ENCODE measurements around the gene SPATA31D1. TPM values are rescaled to one million over a fixed set of nuclear protein-coding genes. Genes with fewer than 3 reads are reported as not detected.

The SPATA31D1 gene
- total RNA-seq, 1 experiment from 2014 or later = not detected

DNA sequence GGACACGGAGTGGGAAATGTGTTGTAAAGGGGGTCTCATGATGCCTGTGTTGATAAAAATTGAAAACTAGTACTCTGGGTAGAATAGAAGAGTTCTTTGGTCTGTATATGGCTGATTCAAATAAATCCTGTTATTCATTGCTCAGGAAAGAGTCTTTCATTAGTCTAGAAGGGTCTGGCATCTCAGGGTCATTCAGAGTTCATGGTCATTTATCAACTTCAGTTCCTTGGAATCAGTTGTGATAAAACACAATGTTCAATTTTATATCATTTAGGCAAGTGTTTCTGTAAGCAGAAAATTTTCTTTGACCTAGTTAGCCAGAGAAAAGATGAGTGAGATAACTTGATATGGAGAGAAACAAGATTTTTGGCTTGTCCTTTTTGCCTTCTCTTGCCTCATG lies 36.3 kb downstream of the SPATA31D1 start:
- Mint-ChIP-seq H3K9me3 (0 out of 2 replicates have a peak, but pooled peaks cover 7% of the 10 kb centered on the region), H3K4me3 (no peak overlapping the region), H3K36me3 (no peaks in the 10 kb centered on the region), H3K27me3 (ENCODE audit: low read depth) (no peaks in the 10 kb centered on the region), H3K27ac (no peak overlapping the region), H3K4me1 (peaks cover 6% of the 10 kb centered on the region; the same call in 1 of the 2 replicates)
- ATAC-seq (no peak), DNase-seq (ENCODE audit: low spot score) (no peak)
- ChIA-PET POLR2A (no interaction called here), CTCF (no interaction called here)
- no peak for TF ChIP-seq ZNF219 (CRISPR knock-in tag; IDR thresholded peaks at IDR 0.05; ENCODE audit: borderline replicate concordance)

DNA sequence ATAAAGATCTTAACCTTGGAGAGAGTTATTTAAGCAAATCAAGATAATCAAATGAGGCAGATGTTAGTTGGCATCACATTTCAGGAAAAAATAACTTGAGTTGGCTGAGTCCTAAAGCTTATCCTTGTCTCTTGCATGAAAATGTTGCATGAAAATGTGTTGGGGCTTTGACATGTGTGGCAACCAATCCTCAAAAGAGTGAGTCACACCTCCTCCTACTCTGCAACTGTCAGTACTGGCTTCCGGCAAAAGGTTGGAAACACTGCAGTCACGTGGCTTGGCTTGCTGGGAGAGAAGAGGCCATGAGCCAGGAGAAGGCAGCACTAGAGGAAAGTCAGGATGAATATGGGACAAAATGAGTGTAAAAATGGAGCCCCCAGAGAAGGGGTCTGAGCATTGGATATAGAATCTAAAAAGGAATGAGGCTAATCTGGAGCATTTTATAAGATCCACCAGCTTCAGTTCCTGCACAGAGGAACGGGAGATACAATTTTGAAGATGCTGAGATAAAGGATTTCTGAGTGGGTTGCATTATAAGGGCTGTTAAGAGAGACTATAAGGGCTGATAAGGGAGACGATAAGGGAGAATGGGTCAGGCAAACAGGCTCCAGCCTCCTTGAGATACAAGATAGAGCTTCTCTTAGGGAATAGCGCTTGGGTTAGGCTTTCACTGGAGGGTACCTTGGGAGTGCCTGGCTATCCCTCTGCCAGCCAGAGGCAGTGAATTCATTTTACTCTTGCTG lies 43.1 kb downstream of the SPATA31D1 start:
- TF ChIP-seq, protein P1, sequence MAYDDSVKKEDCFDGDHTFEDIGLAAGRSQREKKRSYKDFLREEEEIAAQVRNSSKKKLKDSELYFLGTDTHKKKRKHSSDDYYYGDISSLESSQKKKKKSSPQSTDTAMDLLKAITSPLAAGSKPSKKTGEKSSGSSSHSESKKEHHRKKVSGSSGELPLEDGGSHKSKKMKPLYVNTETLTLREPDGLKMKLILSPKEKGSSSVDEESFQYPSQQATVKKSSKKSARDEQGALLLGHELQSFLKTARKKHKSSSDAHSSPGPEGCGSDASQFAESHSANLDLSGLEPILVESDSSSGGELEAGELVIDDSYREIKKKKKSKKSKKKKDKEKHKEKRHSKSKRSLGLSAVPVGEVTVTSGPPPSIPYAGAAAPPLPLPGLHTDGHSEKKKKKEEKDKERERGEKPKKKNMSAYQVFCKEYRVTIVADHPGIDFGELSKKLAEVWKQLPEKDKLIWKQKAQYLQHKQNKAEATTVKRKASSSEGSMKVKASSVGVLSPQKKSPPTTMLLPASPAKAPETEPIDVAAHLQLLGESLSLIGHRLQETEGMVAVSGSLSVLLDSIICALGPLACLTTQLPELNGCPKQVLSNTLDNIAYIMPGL (CRISPR knock-in tag; IDR thresholded peaks at IDR 0.05) = no peak
- Mint-ChIP-seq H3K27ac (no peak overlapping the region), H3K4me3 (no peak overlapping the region), H3K36me3 (no peaks in the 10 kb centered on the region), H3K27me3 (ENCODE audit: low read depth) (no peaks in the 10 kb centered on the region), H3K4me1 (peaks cover 12% of the 10 kb centered on the region), H3K9me3 (no peaks in the 10 kb centered on the region)
- CTCF ChIA-PET = no interaction called here
- no peak for DNase-seq (ENCODE audit: low spot score)
- POLR2A ChIA-PET = no interaction called here
- no peak for ATAC-seq

DNA sequence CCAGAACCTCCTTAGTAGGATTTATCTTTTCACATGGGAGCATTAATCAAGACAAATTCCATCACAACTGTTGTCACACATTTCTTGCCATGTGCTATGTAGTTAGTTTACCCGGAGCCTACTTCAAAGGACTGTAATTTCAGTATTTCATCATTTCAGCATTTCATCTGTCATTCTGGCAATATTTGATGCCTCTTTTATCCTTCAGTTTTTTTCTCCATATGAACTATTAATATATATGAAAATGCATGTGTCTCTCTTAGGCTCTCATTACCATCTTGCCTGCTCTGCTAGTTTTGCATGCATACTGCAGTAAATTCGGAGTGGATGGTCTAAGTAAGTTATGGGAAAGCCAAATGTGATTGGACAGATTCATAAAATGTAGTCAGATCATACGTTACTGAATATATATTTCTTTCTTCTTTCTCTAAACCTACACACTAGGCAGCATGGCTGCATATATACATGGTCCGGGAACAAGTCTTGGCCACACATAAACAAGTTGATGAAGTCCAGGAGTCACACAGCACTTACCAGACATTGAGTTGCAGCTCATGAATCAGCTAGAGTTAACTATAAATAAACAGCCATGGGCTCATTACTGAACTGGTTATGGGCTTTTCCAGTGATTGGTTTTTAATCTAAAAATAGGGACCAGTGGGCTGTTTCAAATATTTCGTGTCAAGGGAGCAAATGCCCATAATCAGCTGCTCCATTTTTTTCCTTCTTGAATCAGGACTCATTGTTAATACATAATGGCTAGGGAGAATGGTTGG lies 46.6 kb downstream of the SPATA31D1 start:
- H3K27ac Mint-ChIP-seq = no peak overlapping the region
- H3K4me1 Mint-ChIP-seq = peaks cover 11% of the 10 kb centered on the region
- POLR2A ChIA-PET = no interaction called here
- no peaks in the 10 kb centered on the region for H3K36me3 Mint-ChIP-seq
- ATAC-seq (no peak), DNase-seq (ENCODE audit: low spot score) (no peak)
- H3K4me3 Mint-ChIP-seq = no peak overlapping the region
- H3K9me3 Mint-ChIP-seq = no peaks in the 10 kb centered on the region
- TF ChIP-seq NR3C1 (CRISPR knock-in tag; conservative IDR thresholded peaks at IDR 0.05; ENCODE audit: low read depth) (no peak), ZNF138 (CRISPR knock-in tag; conservative IDR thresholded peaks at IDR 0.05) (no peak), ZNF232 (CRISPR knock-in tag; IDR thresholded peaks at IDR 0.05) (no peak), TEAD1 (CRISPR knock-in tag; IDR thresholded peaks at IDR 0.05) (no peak), CREM (CRISPR knock-in tag; IDR thresholded peaks at IDR 0.05) (no peak), ZBTB21 (CRISPR knock-in tag; IDR thresholded peaks at IDR 0.05; ENCODE audit: borderline replicate concordance) (no peak), ZNF219 (CRISPR knock-in tag; IDR thresholded peaks at IDR 0.05; ENCODE audit: borderline replicate concordance) (no peak)
- TF ChIP-seq, protein P1 (CRISPR knock-in tag; IDR thresholded peaks at IDR 0.05) = no peak
- H3K27me3 Mint-ChIP-seq (ENCODE audit: low read depth) = no peaks in the 10 kb centered on the region
- CTCF ChIA-PET = no interaction called here

DNA sequence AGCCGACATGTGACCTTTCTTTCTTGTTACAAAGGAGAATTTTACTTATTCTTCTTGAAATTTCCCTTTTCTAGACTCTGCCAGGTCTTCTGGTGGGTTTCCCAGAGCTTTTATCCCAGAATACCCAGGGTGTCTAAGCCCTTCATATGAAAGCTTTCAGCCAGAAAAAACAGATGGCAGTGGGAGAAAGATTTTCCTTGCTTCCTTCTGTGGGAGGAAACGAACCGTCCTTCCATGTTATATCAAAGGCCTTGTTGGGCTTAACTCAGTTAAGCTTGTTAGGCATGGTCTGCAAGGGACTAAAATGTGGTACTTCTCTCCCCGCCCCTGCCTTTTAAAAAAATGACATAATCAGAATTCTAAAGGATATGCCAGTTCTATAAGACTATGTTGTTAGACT lies 47.5 kb downstream of the SPATA31D1 start:
- Mint-ChIP-seq H3K27ac (no peak overlapping the region), H3K4me3 (no peak overlapping the region), H3K9me3 (no peaks in the 10 kb centered on the region), H3K27me3 (ENCODE audit: low read depth) (no peaks in the 10 kb centered on the region), H3K36me3 (no peaks in the 10 kb centered on the region), H3K4me1 (peaks cover 11% of the 10 kb centered on the region)
- POLR2A ChIA-PET = no interaction called here
- ATAC-seq (no peak), DNase-seq (ENCODE audit: low spot score) (no peak)
- CTCF ChIA-PET = interaction anchor here (0.6 kb wide), 1 partner anchor 509 kb away, joined by 3 read pairs; no protein-coding TSS in a partner anchor
- TF ChIP-seq, protein P2, sequence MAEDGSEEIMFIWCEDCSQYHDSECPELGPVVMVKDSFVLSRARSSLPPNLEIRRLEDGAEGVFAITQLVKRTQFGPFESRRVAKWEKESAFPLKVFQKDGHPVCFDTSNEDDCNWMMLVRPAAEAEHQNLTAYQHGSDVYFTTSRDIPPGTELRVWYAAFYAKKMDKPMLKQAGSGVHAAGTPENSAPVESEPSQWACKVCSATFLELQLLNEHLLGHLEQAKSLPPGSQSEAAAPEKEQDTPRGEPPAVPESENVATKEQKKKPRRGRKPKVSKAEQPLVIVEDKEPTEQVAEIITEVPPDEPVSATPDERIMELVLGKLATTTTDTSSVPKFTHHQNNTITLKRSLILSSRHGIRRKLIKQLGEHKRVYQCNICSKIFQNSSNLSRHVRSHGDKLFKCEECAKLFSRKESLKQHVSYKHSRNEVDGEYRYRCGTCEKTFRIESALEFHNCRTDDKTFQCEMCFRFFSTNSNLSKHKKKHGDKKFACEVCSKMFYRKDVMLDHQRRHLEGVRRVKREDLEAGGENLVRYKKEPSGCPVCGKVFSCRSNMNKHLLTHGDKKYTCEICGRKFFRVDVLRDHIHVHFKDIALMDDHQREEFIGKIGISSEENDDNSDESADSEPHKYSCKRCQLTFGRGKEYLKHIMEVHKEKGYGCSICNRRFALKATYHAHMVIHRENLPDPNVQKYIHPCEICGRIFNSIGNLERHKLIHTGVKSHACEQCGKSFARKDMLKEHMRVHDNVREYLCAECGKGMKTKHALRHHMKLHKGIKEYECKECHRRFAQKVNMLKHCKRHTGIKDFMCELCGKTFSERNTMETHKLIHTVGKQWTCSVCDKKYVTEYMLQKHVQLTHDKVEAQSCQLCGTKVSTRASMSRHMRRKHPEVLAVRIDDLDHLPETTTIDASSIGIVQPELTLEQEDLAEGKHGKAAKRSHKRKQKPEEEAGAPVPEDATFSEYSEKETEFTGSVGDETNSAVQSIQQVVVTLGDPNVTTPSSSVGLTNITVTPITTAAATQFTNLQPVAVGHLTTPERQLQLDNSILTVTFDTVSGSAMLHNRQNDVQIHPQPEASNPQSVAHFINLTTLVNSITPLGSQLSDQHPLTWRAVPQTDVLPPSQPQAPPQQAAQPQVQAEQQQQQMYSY (CRISPR knock-in tag; IDR thresholded peaks at IDR 0.05) = no peak
- no peak for TF ChIP-seq GRHL2 (CRISPR knock-in tag; IDR thresholded peaks at IDR 0.05; ENCODE audit: insufficient replicate concordance, severe bottlenecking)
- TF ChIP-seq HMGA2 (CRISPR knock-in tag; IDR thresholded peaks at IDR 0.05) = no peak
- TF ChIP-seq, protein P1 (CRISPR knock-in tag; IDR thresholded peaks at IDR 0.05) = no peak
- no peak for TF ChIP-seq ZNF232 (CRISPR knock-in tag; IDR thresholded peaks at IDR 0.05)
- no peak for TF ChIP-seq TCF7 (CRISPR knock-in tag; IDR thresholded peaks at IDR 0.05; ENCODE audit: low read depth)
- TF ChIP-seq ZNF138 (CRISPR knock-in tag; conservative IDR thresholded peaks at IDR 0.05) = no peak
- TF ChIP-seq, protein P3, sequence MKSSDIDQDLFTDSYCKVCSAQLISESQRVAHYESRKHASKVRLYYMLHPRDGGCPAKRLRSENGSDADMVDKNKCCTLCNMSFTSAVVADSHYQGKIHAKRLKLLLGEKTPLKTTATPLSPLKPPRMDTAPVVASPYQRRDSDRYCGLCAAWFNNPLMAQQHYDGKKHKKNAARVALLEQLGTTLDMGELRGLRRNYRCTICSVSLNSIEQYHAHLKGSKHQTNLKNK (CRISPR knock-in tag; IDR thresholded peaks at IDR 0.05) = no peak
- TF ChIP-seq TEAD1 (CRISPR knock-in tag; IDR thresholded peaks at IDR 0.05) = no peak

All from WTC11 (cell line).